ENCODE data around the gene NEK9. TPM values are rescaled to one million over a fixed set of nuclear protein-coding genes. Genes with fewer than 3 reads are reported as not detected.

Gene NEK9
- total RNA-seq, 2 experiments from 2014 or later: 74.9 to 81.6 TPM

- H3K4me3 Mint-ChIP-seq: no peak overlapping the region
- ChIA-PET POLR2A (no interaction called here), CTCF (no interaction called here)
- peaks cover 16% of the 10 kb centered on the region for H3K4me1 Mint-ChIP-seq
- no peak overlapping the region for H3K27ac Mint-ChIP-seq
- H3K9me3 Mint-ChIP-seq: no peaks in the 10 kb centered on the region
- H3K27me3 Mint-ChIP-seq: no peaks in the 10 kb centered on the region
- DNase-seq: no peak
- peaks cover 15% of the 10 kb centered on the region for H3K36me3 Mint-ChIP-seq (ENCODE audit: low read depth)
These were observed 85.9 kb downstream of the NEK9 start for GRCh38 chr14:75040959-75041358.

- peaks cover 15% of the 10 kb centered on the region for H3K36me3 Mint-ChIP-seq (ENCODE audit: low read depth)
- no peak for DNase-seq
- no peaks in the 10 kb centered on the region for H3K27me3 Mint-ChIP-seq
- ChIA-PET CTCF (interaction anchor here (1.1 kb wide), 1 partner anchor 22 kb away, joined by 3 read pairs; no protein-coding TSS in a partner anchor), POLR2A (no interaction called here)
- no peak overlapping the region for H3K27ac Mint-ChIP-seq
- H3K4me1 Mint-ChIP-seq: peaks cover 14% of the 10 kb centered on the region
- H3K9me3 Mint-ChIP-seq: no peaks in the 10 kb centered on the region
- no peak overlapping the region for H3K4me3 Mint-ChIP-seq
These were observed 86.3 kb downstream of the NEK9 start for GRCh38 chr14:75040507-75040906.

GRCh38 chr14:75032939-75033338 is 93.9 kb downstream of the NEK9 start:
- H3K36me3 Mint-ChIP-seq (ENCODE audit: low read depth): peaks cover 17% of the 10 kb centered on the region
- no peak overlapping the region for H3K27ac Mint-ChIP-seq
- H3K27me3 Mint-ChIP-seq: no peaks in the 10 kb centered on the region
- no peak overlapping the region for H3K4me3 Mint-ChIP-seq
- CTCF ChIA-PET: no interaction called here
- no peak for DNase-seq
- no peaks in the 10 kb centered on the region for H3K9me3 Mint-ChIP-seq
- no peaks in the 10 kb centered on the region for H3K4me1 Mint-ChIP-seq
- POLR2A ChIA-PET: no interaction called here

- POLR2A ChIA-PET: no interaction called here
- Mint-ChIP-seq H3K27me3 (no peaks in the 10 kb centered on the region), H3K4me3 (no peak overlapping the region), H3K9me3 (no peaks in the 10 kb centered on the region), H3K27ac (no peak overlapping the region), H3K36me3 (ENCODE audit: low read depth) (peaks cover 14% of the 10 kb centered on the region), H3K4me1 (no peaks in the 10 kb centered on the region)
- CTCF ChIA-PET: interaction anchor here (0.6 to 0.7 kb wide), 2 partner anchors 41 to 48 kb away, joined by 3 read pairs; no protein-coding TSS in a partner anchor
- DNase-seq: no peak
These were observed 96.7 kb downstream of the NEK9 start for GRCh38 chr14:75030147-75030546.

Other genes with a start within 250 kb of the NEK9 start
- 100 to 1,000 TPM in 1 of 2 experiments, 10 to 100 TPM in 1; 92.6 to 106 TPM for gene DLST, start 245.1 kb downstream of the NEK9 start, total RNA-seq
- gene RPS6KL1, start 203.8 kb downstream of the NEK9 start, total RNA-seq: 1 to 10 TPM; 4.5 to 4.6 TPM
- under 1 TPM; 0.12 to 0.15 TPM for gene PGF, start 171.5 kb downstream of the NEK9 start, total RNA-seq
- gene EIF2B2, start 124.1 kb downstream of the NEK9 start, total RNA-seq: 10 to 100 TPM; 53.0 to 58.1 TPM
- 10 to 100 TPM; 17.0 to 17.3 TPM for gene MLH3, start 75.6 kb downstream of the NEK9 start, total RNA-seq
- gene ACYP1, start 63.0 kb downstream of the NEK9 start, total RNA-seq: 10 to 100 TPM; 52.4 to 62.0 TPM
- gene ZC2HC1C, start 57.4 kb downstream of the NEK9 start, total RNA-seq: 1 to 10 TPM; 3.1 to 3.3 TPM
- gene TMED10, start 49.6 kb upstream of the NEK9 start, total RNA-seq: 100 to 1,000 TPM; 175 to 213 TPM
- 10 to 100 TPM; 28.0 to 35.7 TPM for gene FOS, start 151.8 kb upstream of the NEK9 start, total RNA-seq

All from activated CD4-positive, alpha-beta T cell treated with anti-CD3 and anti-CD28 coated beads, Interleukin-2, amount 10 ng/mL, durations not matched to agents 7 days and 5 days (primary cell).